OCI-LY1 (cell line): ENCODE measurements around the gene RNF34.

Experiments used
- H2AFZ ChIP-seq: fragments of 200-600 bp; sonication (generic), shearing (Covaris generic); 2 replicates; pipeline ENCODE4 v1.6.0; 2014; ENCODE audit warnings: antibody characterized with exemption, mild to moderate bottlenecking, low read length
- H3F3A ChIP-seq: fragments of 200-600 bp; sonication (generic), shearing (Covaris generic); 2 replicates; pipeline ENCODE4 v1.6.0; 2014; ENCODE audit warnings: mild to moderate bottlenecking, antibody characterized with exemption, low read length, moderate library complexity; ENCODE audit not compliant: insufficient read depth
- H3K27ac ChIP-seq: fragments of 200-600 bp; sonication (generic); 2 replicates; pipeline ENCODE4 v1.5.1; 2014; ENCODE audit warnings: low read length, mixed run types, mild to moderate bottlenecking, low read depth; ENCODE audit not compliant: poor library complexity, severe bottlenecking
- H3K27me3 ChIP-seq: fragments of 200-600 bp; sonication (generic); 2 replicates; pipeline ENCODE4 v1.6.0; 2014; ENCODE audit warnings: antibody characterized with exemption, mild to moderate bottlenecking, low read length, moderate library complexity; ENCODE audit not compliant: insufficient read depth
- H3K36me3 ChIP-seq: fragments of 200-600 bp; sonication (generic); 2 replicates; pipeline ENCODE4 v1.6.1; 2014; ENCODE audit warnings: mild to moderate bottlenecking, antibody characterized with exemption, low read length, moderate library complexity, mixed read lengths; ENCODE audit not compliant: insufficient read depth
- H3K4me1 ChIP-seq: fragments of 200-600 bp; sonication (generic); 2 replicates; pipeline ENCODE4 v1.5.1; 2014; ENCODE audit warnings: mild to moderate bottlenecking, low read length, moderate library complexity; ENCODE audit not compliant: insufficient read depth, severe bottlenecking
- H3K4me2 ChIP-seq: fragments of 200-600 bp; sonication (generic), shearing (Covaris generic); 2 replicates; pipeline ENCODE4 v1.6.1; 2014; ENCODE audit warnings: low read length
- H3K4me3 ChIP-seq: fragments of 200-600 bp; sonication (generic); 2 replicates; pipeline ENCODE4 v1.5.1; 2014; ENCODE audit warnings: low read length, low read depth, mild to moderate bottlenecking, mixed read lengths; ENCODE audit not compliant: poor library complexity, severe bottlenecking
- H3K79me2 ChIP-seq: fragments of 200-600 bp; shearing (Covaris generic); 2 replicates; pipeline ENCODE4 v1.6.1; 2016; ENCODE audit warnings: mixed run types, low read length, mixed read lengths; ENCODE audit not compliant: insufficient read depth
- H3K9ac ChIP-seq: fragments of 200-600 bp; sonication (generic), shearing (Covaris generic); 2 replicates; pipeline ENCODE4 v1.6.1; 2014; ENCODE audit warnings: mild to moderate bottlenecking, low read length, mixed read lengths
- H3K9me2 ChIP-seq: fragments of 200-600 bp; sonication (generic), shearing (Covaris generic); 2 replicates; pipeline ENCODE4 v1.6.1; 2014; ENCODE audit warnings: low read depth, mild to moderate bottlenecking, low read length, mixed read lengths
- H3K9me3 ChIP-seq: fragments of 200-600 bp; shearing (Covaris generic); 2 replicates; pipeline ENCODE4 v1.6.1; 2014; ENCODE audit warnings: low read length, mixed read lengths
- H4K20me1 ChIP-seq: fragments of 200-600 bp; sonication (generic), shearing (Covaris generic); 2 replicates; pipeline ENCODE4 v1.6.0; 2016; ENCODE audit warnings: mild to moderate bottlenecking, low read length; ENCODE audit not compliant: insufficient read depth
- CTCF ChIP-seq: fragments of 200-600 bp; sonication (generic), shearing (Covaris generic); IDR thresholded peaks from 2 replicates; pipeline ENCODE4 v1.5.1; 2017; ENCODE audit warnings: mild to moderate bottlenecking, antibody characterized with exemption, low read length, moderate library complexity, mixed read lengths
- EZH2 ChIP-seq: fragments of 200-600 bp; sonication (generic), shearing (Covaris generic); IDR thresholded peaks from 2 replicates; pipeline ENCODE4 v1.8.0; 2017; ENCODE audit warnings: borderline replicate concordance, mixed run types, mild to moderate bottlenecking, antibody characterized with exemption, low read length, moderate library complexity, mixed read lengths

The RNF34 gene

GRCh38 chr12:121430833-121431415 is 31.0 kb downstream of the RNF34 start:
- no peak overlapping the region for H3K4me3 ChIP-seq
- no peak overlapping the region for H3K4me2 ChIP-seq
- no peaks in the 10 kb centered on the region for H3K27me3 ChIP-seq
- H3K9me2 ChIP-seq, result no peaks in the 10 kb centered on the region
- H3K36me3 ChIP-seq, result peaks cover 96% of the 10 kb centered on the region
- no peaks in the 10 kb centered on the region for H3K79me2 ChIP-seq
- no peaks in the 10 kb centered on the region for H4K20me1 ChIP-seq
- H3K4me1 ChIP-seq, result peaks cover 5% of the 10 kb centered on the region
- TF ChIP-seq EZH2 (no peak), CTCF (no peak)
- H3F3A ChIP-seq, result peaks cover 2% of the 10 kb centered on the region; the same call in 1 of the 2 replicates
- H3K9me3 ChIP-seq, result no peaks in the 10 kb centered on the region; the same call in 1 of the 2 replicates
- no peak overlapping the region for H3K27ac ChIP-seq
- no peak overlapping the region for H2AFZ ChIP-seq
- no peak overlapping the region for H3K9ac ChIP-seq

GRCh38 chr12:121432740-121433480 is 33.0 kb downstream of the RNF34 start:
- H3K4me3 ChIP-seq, result no peak overlapping the region
- H3K4me1 ChIP-seq, result no peaks in the 10 kb centered on the region
- TF ChIP-seq CTCF (no peak), EZH2 (no peak)
- H2AFZ ChIP-seq, result no peak overlapping the region
- H3K27ac ChIP-seq, result no peak overlapping the region
- no peaks in the 10 kb centered on the region for H4K20me1 ChIP-seq
- H3K9me3 ChIP-seq, result peaks cover 4% of the 10 kb centered on the region; the same call in 1 of the 2 replicates
- peaks cover 96% of the 10 kb centered on the region for H3K36me3 ChIP-seq
- H3K9ac ChIP-seq, result no peak overlapping the region
- no peaks in the 10 kb centered on the region for H3K9me2 ChIP-seq
- H3K27me3 ChIP-seq, result no peaks in the 10 kb centered on the region
- no peaks in the 10 kb centered on the region for H3K79me2 ChIP-seq
- no peak overlapping the region for H3K4me2 ChIP-seq
- no peaks in the 10 kb centered on the region for H3F3A ChIP-seq

GRCh38 chr12:121436706-121437105 is 36.8 kb downstream of the RNF34 start:
- no peak overlapping the region for H2AFZ ChIP-seq
- H3K4me3 ChIP-seq, result no peak overlapping the region
- H3K36me3 ChIP-seq, result peaks cover 96% of the 10 kb centered on the region
- H3K27me3 ChIP-seq, result no peaks in the 10 kb centered on the region
- H3K27ac ChIP-seq, result no peak overlapping the region
- peaks cover 6% of the 10 kb centered on the region; the same call in 1 of the 2 replicates for H3K9me3 ChIP-seq
- H3K9me2 ChIP-seq, result no peaks in the 10 kb centered on the region
- no peaks in the 10 kb centered on the region for H4K20me1 ChIP-seq
- TF ChIP-seq EZH2 (no peak), CTCF (no peak)
- H3K79me2 ChIP-seq, result no peaks in the 10 kb centered on the region
- H3K9ac ChIP-seq, result no peak overlapping the region
- no peaks in the 10 kb centered on the region for H3F3A ChIP-seq
- no peak overlapping the region for H3K4me2 ChIP-seq
- H3K4me1 ChIP-seq, result no peaks in the 10 kb centered on the region
